ENCODE measurements around the gene ACSL6.

Gene ACSL6

GRCh38 chr5:131991593-131992324 lies 19.7 kb downstream of the ACSL6 start:
- no peak for DNase-seq (ENCODE audit: extremely low read depth, low read depth)
- H3K4me3 ChIP-seq (replicated peaks; ENCODE audit: low read depth, low read length), result no peak overlapping the region
- no peak for TF ChIP-seq CTCF (IDR thresholded peaks at IDR 0.05; ENCODE audit: low read depth, low read length, missing control alignments)

GRCh38 chr5:131990716-131991115 lies 20.7 kb downstream of the ACSL6 start:
- no peak for TF ChIP-seq CTCF (IDR thresholded peaks at IDR 0.05; ENCODE audit: low read depth, low read length, missing control alignments)
- no peak for DNase-seq (ENCODE audit: extremely low read depth, low read depth)
- H3K4me3 ChIP-seq (replicated peaks; ENCODE audit: low read depth, low read length), result no peak overlapping the region

- H3K4me3 ChIP-seq (replicated peaks; ENCODE audit: low read depth, low read length), result no peak overlapping the region
- TF ChIP-seq CTCF (IDR thresholded peaks at IDR 0.05; ENCODE audit: low read depth, low read length, missing control alignments), result no peak
- DNase-seq (ENCODE audit: extremely low read depth, low read depth), result no peak
Observed at GRCh38 chr5:131988601-131989000, 22.9 kb downstream of the ACSL6 start.

- no peak for TF ChIP-seq CTCF (IDR thresholded peaks at IDR 0.05; ENCODE audit: low read depth, low read length, missing control alignments)
- H3K4me3 ChIP-seq (replicated peaks; ENCODE audit: low read depth, low read length), result no peak overlapping the region
- DNase-seq (ENCODE audit: extremely low read depth, low read depth), result no peak
Observed at GRCh38 chr5:131987251-131987650, 24.2 kb downstream of the ACSL6 start.

- H3K4me3 ChIP-seq (replicated peaks; ENCODE audit: low read depth, low read length), result no peak overlapping the region
- no peak for DNase-seq (ENCODE audit: extremely low read depth, low read depth)
- TF ChIP-seq CTCF (IDR thresholded peaks at IDR 0.05; ENCODE audit: low read depth, low read length, missing control alignments), result no peak
Observed at GRCh38 chr5:131986161-131986912, 25.1 kb downstream of the ACSL6 start.

GRCh38 chr5:131984956-131985665 lies 26.3 kb downstream of the ACSL6 start:
- H3K4me3 ChIP-seq (replicated peaks; ENCODE audit: low read depth, low read length), result no peak overlapping the region
- DNase-seq (ENCODE audit: extremely low read depth, low read depth), result no peak
- no peak for TF ChIP-seq CTCF (IDR thresholded peaks at IDR 0.05; ENCODE audit: low read depth, low read length, missing control alignments)

Measured in HFF-Myc (cell line).